RWPE2 (cell line): ENCODE data around the gene CEP72.
A peak's percentile ranks its signal among the peaks of the same experiment; 100 is the strongest.
"Not testable (repeated sequence)": the region's sequence is repeated elsewhere in the genome, so short reads cannot be mapped to it uniquely, and the experiment has no call there.

Source experiments
- ATAC-seq: fragments of 200-7000 bp; cut with Tn5 transposase; 3 replicates; pipeline ENCODE4 v1.9.1; 2021; ENCODE audit warnings: low read depth
- DNase-seq: peaks from one replicate; pipeline ENCODE4 v3.0.0-alpha.2; 2020; ENCODE audit warnings: low spot score
- H3K27ac ChIP-seq: fragments of 450-650 bp; 2 replicates; pipeline ENCODE4 v1.5.1; 2017; ENCODE audit warnings: mild to moderate bottlenecking; ENCODE audit not compliant: poor library complexity, severe bottlenecking
- H3K27me3 ChIP-seq: fragments of 250-450 bp; sonication (Bioruptor Pico); 2 replicates; pipeline ENCODE4 v1.5.1; 2021; ENCODE audit warnings: mild to moderate bottlenecking, moderate library complexity; ENCODE audit not compliant: insufficient read depth, poor library complexity, severe bottlenecking
- H3K36me3 ChIP-seq: fragments of 250-450 bp; sonication (Bioruptor Pico); 2 replicates; pipeline ENCODE4 v1.5.1; 2020; ENCODE audit warnings: low read depth, mild to moderate bottlenecking, moderate library complexity
- H3K4me1 ChIP-seq: fragments of 250-450 bp; sonication (Bioruptor Pico); 2 replicates; pipeline ENCODE4 v1.5.1; 2021; ENCODE audit warnings: mild to moderate bottlenecking, moderate library complexity; ENCODE audit not compliant: insufficient read depth, poor library complexity, severe bottlenecking
- H3K4me3 ChIP-seq: fragments of 250-450 bp; sonication (Bioruptor Pico); 2 replicates; pipeline ENCODE4 v1.5.1; 2021; ENCODE audit warnings: mild to moderate bottlenecking, moderate library complexity; ENCODE audit not compliant: severe bottlenecking
- H3K9me3 ChIP-seq: fragments of 250-450 bp; sonication (Bioruptor Pico); 2 replicates; pipeline ENCODE4 v1.5.1; 2021; ENCODE audit warnings: mild to moderate bottlenecking, moderate library complexity; ENCODE audit not compliant: severe bottlenecking
- TF ChIP-seq, protein P1 (sequence below): fragments of 450-650 bp; IDR thresholded peaks from one replicate; pipeline ENCODE4 v1.5.1; 2017; ENCODE audit warnings: mild to moderate bottlenecking, moderate library complexity; ENCODE audit not compliant: poor library complexity, severe bottlenecking

CEP72 gene

DNA sequence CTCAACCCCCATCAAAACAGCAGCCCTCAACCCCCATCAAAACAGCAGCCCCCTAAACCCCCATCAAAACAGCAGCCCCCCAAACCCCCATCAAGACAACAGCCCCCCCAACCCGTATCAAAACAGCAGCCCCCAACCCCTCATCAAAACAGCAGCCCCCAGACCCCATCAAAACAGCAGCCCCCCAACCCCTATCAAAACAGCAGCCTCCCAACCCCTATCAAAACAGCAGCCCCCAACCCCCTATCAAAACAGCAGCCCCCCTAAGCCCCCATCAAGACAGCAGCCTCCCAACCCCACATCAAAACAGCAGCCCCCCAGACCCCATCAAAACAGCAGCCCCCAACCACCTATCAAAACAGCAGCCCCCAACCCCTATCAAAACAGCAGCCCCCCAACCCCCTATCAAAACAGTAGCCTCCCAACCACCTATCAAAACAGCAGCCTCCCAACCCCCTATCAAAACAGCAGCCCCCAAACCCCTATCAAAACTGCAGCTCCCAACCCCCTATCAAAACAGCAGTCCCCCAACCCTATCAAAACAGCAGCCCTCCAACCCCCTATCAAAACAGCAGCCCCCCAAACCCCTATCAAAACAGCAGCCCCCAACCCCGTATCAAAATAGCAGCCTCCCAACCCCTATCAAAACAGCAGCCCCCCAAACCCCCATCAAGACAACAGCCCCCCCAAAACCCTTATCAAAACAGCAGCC lies 79.8 kb downstream of the CEP72 start:
- TF ChIP-seq, protein P1, sequence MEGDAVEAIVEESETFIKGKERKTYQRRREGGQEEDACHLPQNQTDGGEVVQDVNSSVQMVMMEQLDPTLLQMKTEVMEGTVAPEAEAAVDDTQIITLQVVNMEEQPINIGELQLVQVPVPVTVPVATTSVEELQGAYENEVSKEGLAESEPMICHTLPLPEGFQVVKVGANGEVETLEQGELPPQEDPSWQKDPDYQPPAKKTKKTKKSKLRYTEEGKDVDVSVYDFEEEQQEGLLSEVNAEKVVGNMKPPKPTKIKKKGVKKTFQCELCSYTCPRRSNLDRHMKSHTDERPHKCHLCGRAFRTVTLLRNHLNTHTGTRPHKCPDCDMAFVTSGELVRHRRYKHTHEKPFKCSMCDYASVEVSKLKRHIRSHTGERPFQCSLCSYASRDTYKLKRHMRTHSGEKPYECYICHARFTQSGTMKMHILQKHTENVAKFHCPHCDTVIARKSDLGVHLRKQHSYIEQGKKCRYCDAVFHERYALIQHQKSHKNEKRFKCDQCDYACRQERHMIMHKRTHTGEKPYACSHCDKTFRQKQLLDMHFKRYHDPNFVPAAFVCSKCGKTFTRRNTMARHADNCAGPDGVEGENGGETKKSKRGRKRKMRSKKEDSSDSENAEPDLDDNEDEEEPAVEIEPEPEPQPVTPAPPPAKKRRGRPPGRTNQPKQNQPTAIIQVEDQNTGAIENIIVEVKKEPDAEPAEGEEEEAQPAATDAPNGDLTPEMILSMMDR: no peak
- Histone ChIP-seq H3K36me3 (no peaks in the 10 kb centered on the region), H3K9me3 (no peaks in the 10 kb centered on the region), H3K27me3 (no peaks in the 10 kb centered on the region), H3K4me1 (no peaks in the 10 kb centered on the region), H3K27ac (no peak overlapping the region), H3K4me3 (no peak overlapping the region)
- no peak for ATAC-seq
- DNase-seq: no peak

DNA sequence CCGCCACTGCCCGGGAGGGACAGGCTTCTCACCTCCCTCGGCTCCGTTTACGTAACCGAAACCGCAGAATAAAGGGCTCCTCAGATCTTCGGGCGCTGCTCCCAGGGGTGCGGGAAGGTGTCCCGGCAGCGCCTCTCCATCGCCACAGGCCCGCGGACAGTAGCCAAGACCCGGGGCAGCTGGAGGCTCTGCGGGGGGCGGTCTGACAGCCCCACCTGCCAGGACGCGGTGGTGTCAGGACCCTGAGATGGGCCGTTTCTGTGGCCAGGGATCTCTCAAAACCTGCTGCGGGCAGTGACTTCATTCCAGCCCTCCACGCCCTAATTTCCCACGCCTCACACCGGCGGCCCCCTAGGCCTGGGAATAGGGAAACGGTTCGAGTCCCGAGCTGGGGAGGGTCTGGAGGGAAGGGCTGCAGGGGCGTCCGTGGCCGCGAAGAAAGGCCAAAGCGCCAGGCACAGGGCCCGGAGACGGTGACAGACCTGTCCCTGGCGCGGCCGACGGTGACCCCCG lies 80.4 kb downstream of the CEP72 start:
- H3K4me3 ChIP-seq, H3K36me3 ChIP-seq, H3K9me3 ChIP-seq, H3K27ac ChIP-seq, DNase-seq, H3K4me1 ChIP-seq, ATAC-seq, H3K27me3 ChIP-seq: not testable (repeated sequence)

DNA sequence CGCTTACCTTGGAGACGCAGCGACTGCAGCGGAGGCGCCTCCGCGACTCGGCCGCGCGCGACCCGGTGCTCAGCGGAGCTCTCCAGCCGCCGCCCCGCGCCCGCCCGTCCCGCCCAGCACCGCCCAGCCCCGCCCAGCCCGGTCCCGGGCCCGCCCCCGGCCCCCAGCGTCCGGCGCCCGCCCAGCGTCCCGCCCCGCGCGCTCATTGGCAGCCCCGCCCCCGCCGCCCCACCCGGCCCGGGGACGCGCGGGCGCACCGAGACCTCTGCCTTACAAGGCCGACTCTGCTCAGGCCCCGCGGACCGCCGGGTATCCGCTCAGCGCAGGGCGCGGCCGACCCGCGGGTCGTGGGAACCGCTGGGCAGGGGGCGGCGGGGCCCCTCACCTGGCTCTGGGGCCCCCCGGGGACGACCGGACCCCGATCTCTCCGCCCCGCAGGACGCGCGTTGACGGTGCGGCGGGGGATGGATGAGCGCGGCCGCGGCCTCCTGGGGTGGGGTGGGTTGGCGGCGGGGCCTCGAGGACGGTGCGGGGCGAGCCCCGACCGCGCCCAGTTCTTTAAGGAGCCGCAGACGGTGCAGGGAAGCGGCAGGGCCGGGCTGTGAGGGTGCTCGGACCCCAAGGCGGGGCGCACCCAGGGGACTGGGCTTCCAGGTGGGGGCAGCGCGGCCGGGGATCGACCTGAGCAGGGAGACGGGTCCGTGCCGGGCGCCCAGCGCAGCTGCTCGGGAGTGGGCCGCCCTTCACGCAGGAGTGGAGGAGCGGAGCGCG lies 81.3 kb downstream of the CEP72 start, which contains the start of gene TPPP:
Gene TPPP, minus strand, starts transcription at position 82 of the 771 bp plus-strand sequence. CDS start 15,292 bp downstream, outside the sequence.
- not testable (repeated sequence) for H3K4me1 ChIP-seq, H3K9me3 ChIP-seq, H3K27me3 ChIP-seq, H3K36me3 ChIP-seq, H3K27ac ChIP-seq
- ATAC-seq: peak; percentile 84
- peak; percentile 78 for DNase-seq
- peak within 1 kb of the TSS; percentile 52 for H3K4me3 ChIP-seq

DNA sequence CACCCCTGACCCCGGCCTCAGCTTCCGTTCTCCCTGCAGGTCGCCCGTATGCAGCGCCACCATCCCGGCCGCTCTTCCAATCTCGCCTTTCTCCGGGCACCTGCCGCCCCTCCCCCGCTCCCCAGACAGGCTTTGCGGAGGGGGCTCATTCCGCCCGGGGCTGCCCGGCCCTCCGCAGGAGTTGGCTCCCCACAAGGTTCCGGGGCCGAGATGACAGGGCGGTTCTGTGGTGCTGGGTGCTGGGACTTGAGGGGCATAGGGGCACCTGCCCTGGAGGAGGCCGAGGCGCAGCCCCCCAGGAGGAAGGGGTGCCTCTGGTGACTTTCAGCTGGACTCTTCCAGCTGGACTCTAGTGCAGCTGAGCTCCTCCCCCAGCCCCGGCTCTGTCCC lies 81.9 kb downstream of the CEP72 start:
- not testable (repeated sequence) for H3K27me3 ChIP-seq, H3K27ac ChIP-seq, ATAC-seq, DNase-seq, H3K36me3 ChIP-seq, H3K4me1 ChIP-seq, H3K4me3 ChIP-seq, H3K9me3 ChIP-seq

DNA sequence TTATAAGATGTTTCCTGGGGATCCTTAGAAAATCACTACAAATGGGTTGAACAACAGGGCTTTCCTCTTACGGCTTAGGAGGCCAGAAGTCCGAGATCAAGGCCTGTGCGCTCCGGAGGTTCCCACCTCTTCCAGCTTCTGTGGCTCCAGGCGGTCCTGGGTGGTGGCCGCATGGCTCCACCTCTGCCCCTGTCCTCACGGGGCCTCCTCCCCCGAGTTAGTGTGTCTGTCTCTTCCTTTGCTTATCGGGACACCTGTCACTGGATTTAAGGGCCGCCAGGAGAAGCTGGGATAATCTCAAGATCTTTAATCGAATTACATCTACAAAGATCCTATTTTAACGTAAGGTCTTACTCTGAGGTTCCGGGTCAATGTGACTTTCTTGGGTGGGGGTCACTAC lies 83.3 kb downstream of the CEP72 start:
- DNase-seq, H3K27ac ChIP-seq, H3K36me3 ChIP-seq, H3K4me3 ChIP-seq, H3K4me1 ChIP-seq, H3K9me3 ChIP-seq, H3K27me3 ChIP-seq, ATAC-seq: not testable (repeated sequence)

DNA sequence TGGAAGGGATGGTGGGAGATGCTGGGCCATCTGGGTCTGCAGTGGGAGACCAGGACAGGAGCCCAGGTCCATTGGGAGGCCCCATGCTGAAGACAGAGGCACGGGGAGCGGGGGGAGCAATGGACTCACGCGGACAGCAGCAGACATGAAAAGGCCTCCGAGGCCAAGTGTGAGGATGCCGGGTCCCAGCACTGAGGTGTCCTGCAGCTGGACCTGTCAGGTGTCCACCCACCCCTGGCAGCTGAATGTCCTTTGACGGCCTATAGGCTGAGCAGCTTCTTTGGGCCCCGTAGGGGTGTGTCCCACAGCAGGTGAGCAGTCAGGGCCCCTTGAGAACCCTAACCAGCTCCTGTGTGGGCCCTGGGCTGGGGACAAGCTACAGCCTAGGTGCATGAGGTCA lies 84.1 kb downstream of the CEP72 start:
- not testable (repeated sequence) for H3K36me3 ChIP-seq, DNase-seq, H3K9me3 ChIP-seq, H3K4me3 ChIP-seq, H3K27ac ChIP-seq, H3K4me1 ChIP-seq, ATAC-seq, H3K27me3 ChIP-seq

DNA sequence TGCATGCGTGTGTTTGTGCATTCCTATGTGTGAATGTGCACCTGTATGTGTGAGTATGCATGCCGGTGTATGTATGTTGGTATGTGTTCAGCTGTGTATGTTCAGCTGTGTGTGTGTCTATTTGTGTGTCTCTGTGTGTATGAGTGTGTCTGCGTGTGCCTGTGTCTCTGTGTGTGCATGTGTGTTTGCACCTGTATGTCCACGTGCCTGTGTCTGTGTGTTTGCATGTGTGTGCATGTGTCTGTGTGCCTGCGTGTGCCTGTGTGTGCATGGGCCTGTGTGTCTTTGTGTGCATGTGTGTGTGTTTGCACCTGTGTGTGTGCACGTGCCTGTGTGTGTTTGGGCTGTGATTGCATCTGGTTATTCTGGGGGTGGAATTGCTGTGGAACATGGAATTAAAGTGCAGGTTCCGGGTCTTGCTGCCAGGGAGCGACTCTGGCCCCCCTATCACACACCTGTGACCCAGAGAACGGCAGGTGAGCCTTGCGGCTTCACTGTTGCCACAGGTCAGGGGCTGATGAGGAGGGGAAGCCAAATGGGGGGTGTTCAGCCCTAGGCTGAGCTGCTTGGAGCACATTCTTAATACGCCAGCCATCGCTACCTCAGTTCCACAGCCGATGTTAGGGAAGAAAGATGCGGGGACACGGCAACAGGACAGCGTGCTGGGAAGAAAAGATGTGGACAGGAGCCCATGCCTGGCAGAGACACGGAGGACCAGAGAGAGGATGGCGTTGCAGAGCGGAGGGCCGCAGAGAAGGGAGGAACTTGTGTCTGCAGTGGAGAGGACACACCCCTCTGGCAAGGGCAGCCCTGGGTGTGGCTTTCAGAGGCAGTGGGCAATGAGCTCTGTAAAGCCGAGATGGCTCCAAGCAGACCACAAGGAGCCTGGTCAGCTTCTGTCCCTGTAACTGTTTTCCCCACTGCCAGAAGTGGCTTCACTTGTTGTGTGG lies 84.9 kb downstream of the CEP72 start:
- H3K4me3 ChIP-seq, ATAC-seq, H3K36me3 ChIP-seq, H3K27ac ChIP-seq, H3K4me1 ChIP-seq, H3K27me3 ChIP-seq, DNase-seq, H3K9me3 ChIP-seq: not testable (repeated sequence)
